ENCODE results near the gene AGBL5. TPM values are rescaled to one million over a fixed set of nuclear protein-coding genes. Genes with fewer than 3 reads are reported as not detected.

AGBL5 gene
- total and polyA plus RNA-seq, 2 of the 13 experiments (the other 11 are each of a cell fraction or from before 2014, with no cell fraction given) = 55.9 to 73.3 TPM

- TF ChIP-seq ZNF282 (IDR thresholded peaks at IDR 0.05; ENCODE audit: partially characterized antibody) = no peak
- TF ChIP-seq JUN (CRISPR knock-in tag; IDR thresholded peaks at IDR 0.05) = no peak; the same call in none of the 2 replicates
- TF ChIP-seq POLR2A (IDR thresholded peaks at IDR 0.05; ENCODE audit: insufficient read depth in 1 of 2, low read depth in 2 of 2, low read length in 2 of 2) = peak; percentile 58 to 71; a peak in 3 of 4 replicates
- TF ChIP-seq IRX3 (CRISPR knock-in tag; IDR thresholded peaks at IDR 0.05; ENCODE audit: borderline replicate concordance, low read depth) = peak; percentile 98
- no peak; the same call in 1 of the 2 replicates for TF ChIP-seq ZNF510 (CRISPR knock-in tag; IDR thresholded peaks at IDR 0.05; ENCODE audit: low read depth)
- no peak for TF ChIP-seq ZNF644 (CRISPR knock-in tag; IDR thresholded peaks at IDR 0.05; ENCODE audit: low read depth)
- TF ChIP-seq SOX13 (IDR thresholded peaks at IDR 0.05) = peak; percentile 67
- no peak; a peak in 1 of 4 replicates for TF ChIP-seq SOX13 (CRISPR knock-in tag; conservative IDR thresholded peaks at IDR 0.05 in 1 of 2, IDR thresholded peaks at IDR 0.05 in 1 of 2)
- no peak for TF ChIP-seq FOXK2 (IDR thresholded peaks at IDR 0.05)
- peak; percentile 74; the same call in 1 of the 2 replicates for TF ChIP-seq TSC22D2 (CRISPR knock-in tag; IDR thresholded peaks at IDR 0.05; ENCODE audit: borderline replicate concordance)
- peak; percentile 90 for TF ChIP-seq AHR (CRISPR knock-in tag; IDR thresholded peaks at IDR 0.05)
- TF ChIP-seq, protein P1, sequence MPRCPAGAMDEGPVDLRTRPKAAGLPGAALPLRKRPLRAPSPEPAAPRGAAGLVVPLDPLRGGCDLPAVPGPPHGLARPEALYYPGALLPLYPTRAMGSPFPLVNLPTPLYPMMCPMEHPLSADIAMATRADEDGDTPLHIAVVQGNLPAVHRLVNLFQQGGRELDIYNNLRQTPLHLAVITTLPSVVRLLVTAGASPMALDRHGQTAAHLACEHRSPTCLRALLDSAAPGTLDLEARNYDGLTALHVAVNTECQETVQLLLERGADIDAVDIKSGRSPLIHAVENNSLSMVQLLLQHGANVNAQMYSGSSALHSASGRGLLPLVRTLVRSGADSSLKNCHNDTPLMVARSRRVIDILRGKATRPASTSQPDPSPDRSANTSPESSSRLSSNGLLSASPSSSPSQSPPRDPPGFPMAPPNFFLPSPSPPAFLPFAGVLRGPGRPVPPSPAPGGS (CRISPR knock-in tag; IDR thresholded peaks at IDR 0.05) = peak; percentile 91; the same call in 1 of the 2 replicates
- TF ChIP-seq ZEB1 (IDR thresholded peaks at IDR 0.05; ENCODE audit: insufficient replicate concordance, low read depth) = peak; percentile 8
- TF ChIP-seq ZFP1 (CRISPR knock-in tag; IDR thresholded peaks at IDR 0.05) = peak; percentile 91
- TF ChIP-seq SMARCE1 (IDR thresholded peaks at IDR 0.05; ENCODE audit: borderline replicate concordance) = no peak
- peak; percentile 43 for TF ChIP-seq SIX1 (CRISPR knock-in tag; IDR thresholded peaks at IDR 0.05; ENCODE audit: borderline replicate concordance)
- TF ChIP-seq MTF1 (CRISPR knock-in tag; IDR thresholded peaks at IDR 0.05) = peak; percentile 85
- TF ChIP-seq, protein P2, sequence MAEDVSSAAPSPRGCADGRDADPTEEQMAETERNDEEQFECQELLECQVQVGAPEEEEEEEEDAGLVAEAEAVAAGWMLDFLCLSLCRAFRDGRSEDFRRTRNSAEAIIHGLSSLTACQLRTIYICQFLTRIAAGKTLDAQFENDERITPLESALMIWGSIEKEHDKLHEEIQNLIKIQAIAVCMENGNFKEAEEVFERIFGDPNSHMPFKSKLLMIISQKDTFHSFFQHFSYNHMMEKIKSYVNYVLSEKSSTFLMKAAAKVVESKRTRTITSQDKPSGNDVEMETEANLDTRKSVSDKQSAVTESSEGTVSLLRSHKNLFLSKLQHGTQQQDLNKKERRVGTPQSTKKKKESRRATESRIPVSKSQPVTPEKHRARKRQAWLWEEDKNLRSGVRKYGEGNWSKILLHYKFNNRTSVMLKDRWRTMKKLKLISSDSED (CRISPR knock-in tag; IDR thresholded peaks at IDR 0.05) = no peak
- no peak for TF ChIP-seq ZNF549 (CRISPR knock-in tag; IDR thresholded peaks at IDR 0.05)
- TF ChIP-seq ZNF414 (CRISPR knock-in tag; IDR thresholded peaks at IDR 0.05) = peak; percentile 93; the same call in 1 of the 2 replicates
- no peak; the same call in none of the 2 replicates for TF ChIP-seq MTF2 (CRISPR knock-in tag; IDR thresholded peaks at IDR 0.05; ENCODE audit: borderline replicate concordance)
- no peak for TF ChIP-seq ZNF20 (CRISPR knock-in tag; IDR thresholded peaks at IDR 0.05)
- peak; percentile 92 for TF ChIP-seq ZNF18 (CRISPR knock-in tag; IDR thresholded peaks at IDR 0.05; ENCODE audit: insufficient replicate concordance)
- peak; percentile 14; the same call in 1 of the 2 replicates for TF ChIP-seq HMG20A (CRISPR knock-in tag; IDR thresholded peaks at IDR 0.05; ENCODE audit: borderline replicate concordance)
- TF ChIP-seq MATR3 (CRISPR knock-in tag; IDR thresholded peaks at IDR 0.05) = no peak
- TF ChIP-seq TGIF2 (CRISPR knock-in tag; IDR thresholded peaks at IDR 0.05) = peak; percentile 63; the same call in 1 of the 2 replicates
- TF ChIP-seq SIN3A (IDR thresholded peaks at IDR 0.05; ENCODE audit: borderline replicate concordance, low read depth, low read length) = peak; percentile 81
Observed at GRCh38 chr2:27050996-27051901, at the start of gene AGBL5 (continued).

All from HepG2 (cell line).